ENCODE measurements around the gene GUCY1A2.
"Not testable (repeated sequence)": the region's sequence is repeated elsewhere in the genome, so short reads cannot be mapped to it uniquely, and the experiment has no call there.

Gene GUCY1A2

DNA sequence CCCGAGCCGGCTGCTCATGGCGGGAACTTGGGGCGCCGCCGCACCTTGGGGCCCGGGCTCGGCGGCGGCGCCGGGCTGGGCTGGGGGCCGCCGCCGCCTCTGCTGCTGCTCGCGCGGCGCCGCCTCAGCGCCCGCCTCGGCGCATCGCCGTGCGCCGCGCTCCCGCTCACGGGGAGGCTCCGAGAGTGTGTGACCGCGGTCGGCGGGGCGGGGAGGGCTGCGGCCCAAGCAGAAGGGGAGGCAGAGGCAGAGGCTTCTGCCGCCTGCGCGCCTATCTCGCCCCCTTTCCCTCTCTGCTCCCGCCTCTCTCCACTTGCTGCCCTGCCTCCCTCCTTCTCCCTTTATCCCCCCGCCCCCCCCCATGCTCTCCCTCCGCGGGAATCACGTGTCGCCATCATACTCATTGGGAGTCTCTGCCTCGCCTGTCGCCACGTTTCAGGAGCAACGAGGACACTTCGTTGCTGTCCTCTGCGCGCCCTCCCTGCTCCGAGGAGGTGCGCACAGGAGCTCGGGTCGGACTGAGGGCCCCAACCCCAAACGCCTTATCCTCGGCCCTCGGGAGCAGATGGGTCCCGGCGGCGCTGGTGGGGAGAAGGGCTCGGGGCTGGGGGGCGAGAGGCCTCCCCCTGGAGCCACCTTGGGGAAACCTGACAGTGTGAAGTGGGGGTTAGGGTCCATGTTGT is at the start of gene GUCY1A2:
Gene GUCY1A2 (minus strand): TSS at position 258 of the 683 bp plus-strand sequence. CDS start 421 bp downstream, outside the sequence.
- peak; percentile 45 for DNase-seq

- DNase-seq: no peak
Observed at GRCh38 chr11:107054391-107054790, 36.1 kb upstream of the GUCY1A2 start.

DNA sequence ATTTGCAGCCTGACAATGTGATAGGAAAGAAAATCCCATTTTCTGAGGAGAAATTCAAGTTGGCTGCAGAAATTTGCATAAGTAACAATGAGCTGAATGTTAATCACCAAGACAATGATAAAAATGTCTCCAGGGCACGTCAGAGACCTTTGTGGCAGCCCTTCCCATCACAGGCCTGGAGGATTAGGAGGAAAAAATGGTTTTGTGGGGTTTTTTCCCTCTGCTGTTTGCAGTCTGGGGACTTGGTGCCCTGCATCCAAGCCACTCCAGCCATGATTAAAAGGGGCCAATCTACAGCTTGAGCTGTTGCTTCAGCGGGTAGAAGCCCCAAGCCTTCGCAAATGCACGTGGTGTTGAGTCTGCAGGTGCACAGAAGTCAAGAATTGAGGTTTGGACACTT is 33.1 kb upstream of the GUCY1A2 start:
- not testable (repeated sequence) for DNase-seq

GRCh38 chr11:107050899-107051298 is 32.6 kb upstream of the GUCY1A2 start:
- DNase-seq: not testable (repeated sequence)

DNA sequence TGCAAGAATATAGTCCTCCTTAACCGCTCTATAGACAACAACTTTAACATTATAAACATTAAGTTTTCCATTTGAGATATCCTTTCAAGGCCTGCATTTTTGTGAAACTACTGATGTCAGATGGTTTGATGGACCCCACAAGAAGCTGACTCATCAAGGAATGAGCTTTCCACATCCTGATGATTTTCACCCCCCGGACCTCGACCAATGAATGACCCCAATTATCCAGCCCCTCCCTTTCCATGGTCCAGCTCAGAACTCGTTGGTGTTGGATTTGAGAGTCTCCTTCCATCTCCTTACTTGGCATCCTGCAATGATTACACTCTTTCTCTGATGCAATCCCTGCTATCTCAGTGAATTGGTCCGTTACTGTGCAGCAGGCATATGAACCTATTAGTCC is 31.8 kb upstream of the GUCY1A2 start:
- DNase-seq: no peak

DNA sequence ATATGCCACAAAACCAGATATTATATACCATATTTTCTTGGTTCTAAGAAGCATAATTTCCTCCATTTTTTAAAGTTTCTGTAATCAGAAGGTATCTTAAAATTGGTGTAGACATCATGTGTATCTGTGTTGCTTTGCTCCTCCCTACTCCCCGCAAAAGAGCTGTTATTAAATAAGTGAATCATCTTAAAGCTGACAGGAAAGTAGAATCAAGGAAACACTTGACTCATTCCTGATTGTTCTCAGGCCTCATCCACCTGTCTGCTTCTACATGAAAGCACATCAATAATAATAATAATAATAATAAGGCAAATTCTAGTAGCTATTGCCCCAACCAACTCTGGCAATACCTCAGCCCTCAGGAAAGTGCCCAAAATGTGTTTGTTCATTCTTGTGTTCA is 26.2 kb upstream of the GUCY1A2 start:
- no peak for DNase-seq

DNA sequence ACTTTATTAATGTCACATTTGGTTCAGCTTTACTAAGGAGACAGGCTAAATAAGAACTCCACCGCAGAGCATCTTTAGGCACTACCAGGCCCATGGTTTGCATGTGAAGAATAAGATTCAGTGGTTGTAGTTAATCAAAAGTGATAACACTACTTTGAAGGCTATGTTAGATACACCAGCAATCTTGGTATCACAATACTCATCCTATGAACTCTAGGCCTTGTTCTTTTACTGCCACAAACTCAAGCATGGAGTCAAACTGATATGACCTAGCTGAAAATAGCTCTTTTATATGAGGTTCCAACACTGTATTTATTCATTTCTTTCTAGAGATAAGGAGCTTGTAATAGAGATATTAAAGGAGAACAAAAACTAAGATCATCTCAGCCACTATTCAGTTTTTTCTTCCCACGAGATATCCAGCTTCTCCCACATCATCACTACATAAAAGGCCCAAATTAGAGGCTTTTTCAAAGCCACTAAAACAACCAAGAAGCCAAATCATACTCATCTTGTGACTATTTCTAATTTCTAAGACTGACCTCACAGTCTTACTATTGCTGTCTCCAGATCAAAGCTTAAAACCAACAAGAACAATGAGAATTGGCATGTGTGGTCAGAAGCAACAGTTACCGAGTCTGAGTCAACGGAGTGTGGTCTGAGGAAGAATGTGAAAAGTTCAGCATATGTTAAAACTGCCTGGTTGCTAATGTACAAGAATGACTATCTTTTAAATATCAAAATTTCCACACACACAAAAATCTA is 25.1 kb upstream of the GUCY1A2 start:
- no peak for DNase-seq

DNA sequence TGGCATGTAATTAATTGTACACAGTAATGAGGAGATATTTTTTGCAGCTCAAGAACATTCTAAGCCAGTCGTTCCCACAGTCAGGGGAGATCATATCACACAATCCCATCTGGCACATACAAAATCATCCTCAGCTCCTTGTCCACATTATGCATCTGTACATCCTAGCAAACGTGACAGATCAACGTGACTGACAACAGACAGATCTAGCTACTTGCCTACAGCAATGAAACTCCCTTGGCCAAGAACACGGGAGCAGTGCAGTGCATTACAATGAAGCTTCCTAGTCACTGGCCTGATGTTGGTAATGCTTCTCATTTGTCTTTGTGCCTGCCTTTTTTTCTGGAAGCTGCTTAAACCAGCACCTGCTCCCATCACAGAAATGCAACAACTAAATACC is 24.5 kb upstream of the GUCY1A2 start:
- DNase-seq: peak; percentile 83

- DNase-seq: no peak
Observed at GRCh38 chr11:107041088-107041444, 22.8 kb upstream of the GUCY1A2 start.

- DNase-seq: peak; percentile 7
Observed at GRCh38 chr11:107040433-107041087, 22.3 kb upstream of the GUCY1A2 start.

GRCh38 chr11:107025673-107026072 is 7.4 kb upstream of the GUCY1A2 start:
- no peak for DNase-seq

DNA sequence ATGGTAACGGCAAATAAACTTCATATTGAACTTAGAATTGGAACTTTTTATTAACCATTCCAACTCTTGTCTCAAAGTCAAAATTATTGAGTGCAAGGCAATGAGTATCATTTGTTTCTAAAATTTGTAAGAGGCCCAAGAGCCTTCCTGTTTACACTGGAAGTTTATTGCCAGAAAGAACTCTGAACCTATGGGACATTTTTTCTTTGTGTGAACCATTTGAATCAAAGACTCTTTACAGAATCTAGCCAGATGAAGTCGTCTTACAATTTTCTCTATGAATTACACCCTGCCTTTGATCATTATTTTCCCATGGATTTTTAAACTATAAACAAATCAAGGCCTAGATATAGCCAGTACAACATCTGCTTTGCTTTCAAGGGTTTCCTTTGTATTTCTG is 2.3 kb upstream of the GUCY1A2 start:
- DNase-seq: no peak

DNA sequence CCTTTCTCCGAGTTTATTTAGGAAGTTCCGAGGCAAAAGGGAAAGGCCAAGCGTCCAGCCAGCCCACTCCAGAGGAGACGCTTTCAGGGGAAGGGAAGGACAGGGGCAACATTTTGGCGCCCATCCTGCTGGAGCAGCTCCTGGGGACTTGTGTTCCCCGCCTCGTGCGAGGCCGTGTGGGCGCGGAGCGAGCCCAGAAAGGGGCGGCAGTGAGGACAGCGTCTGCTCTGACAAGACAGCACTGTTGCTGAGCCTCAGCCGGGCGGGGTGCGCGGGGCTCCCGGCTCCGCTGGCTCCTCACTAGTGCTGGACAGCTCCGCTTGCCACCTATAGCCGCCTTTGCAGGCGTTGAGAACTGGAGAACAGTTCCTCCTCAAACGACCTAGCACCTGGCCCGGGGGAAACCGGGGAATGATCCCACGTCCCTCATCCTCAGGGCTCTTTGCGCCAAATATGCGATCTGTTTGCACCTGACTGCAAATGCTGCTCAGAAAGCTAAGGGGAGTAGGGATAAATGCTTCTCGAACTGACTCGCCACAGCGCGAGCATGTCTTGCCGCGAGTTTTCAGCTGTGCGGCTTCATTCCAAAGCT is 722 bp upstream of the GUCY1A2 start:
- peak; percentile 6 for DNase-seq

DNA sequence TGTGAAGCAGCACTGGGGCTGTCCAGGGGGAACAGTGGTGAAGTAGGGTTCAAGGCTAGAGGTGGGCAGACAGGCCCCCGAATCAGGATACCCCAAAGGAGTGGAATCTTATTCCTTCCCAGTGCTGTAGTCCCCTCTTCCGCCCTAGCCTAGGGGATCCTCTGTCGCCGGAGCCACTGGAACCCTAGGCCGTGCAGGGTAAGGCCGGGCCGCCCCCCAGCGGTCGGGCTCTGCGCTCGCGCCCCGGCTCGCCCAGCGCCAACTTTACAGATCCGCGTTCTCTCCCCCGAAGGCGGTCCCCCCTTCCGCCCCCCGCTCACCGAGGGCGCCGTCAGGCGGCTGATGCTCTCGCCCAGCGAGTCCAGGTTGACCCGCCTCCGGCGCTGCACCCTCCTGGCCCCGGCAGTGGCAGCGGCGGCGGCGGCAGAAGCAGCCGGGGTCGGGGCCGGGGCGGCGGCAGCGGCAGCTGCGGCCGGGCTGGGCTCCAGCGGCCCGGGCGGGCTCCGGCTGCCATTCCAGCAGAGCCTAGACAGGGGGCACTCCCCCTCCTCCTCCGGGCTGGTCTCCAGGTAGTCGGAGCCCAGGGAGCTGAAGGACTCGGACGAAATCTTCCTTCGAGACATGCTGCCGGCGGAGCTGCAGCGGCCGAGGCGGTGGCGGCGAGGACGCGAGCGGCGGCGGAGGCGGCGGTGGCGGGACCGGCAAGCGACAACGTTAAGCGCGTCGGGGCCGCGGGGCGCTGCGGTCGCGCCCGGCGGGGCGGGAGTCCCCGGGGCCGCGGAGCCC is 650 bp downstream of the GUCY1A2 start:
- DNase-seq: peak; percentile 50

GRCh38 chr11:107017104-107017432 is 1.2 kb downstream of the GUCY1A2 start:
- DNase-seq: no peak

DNA sequence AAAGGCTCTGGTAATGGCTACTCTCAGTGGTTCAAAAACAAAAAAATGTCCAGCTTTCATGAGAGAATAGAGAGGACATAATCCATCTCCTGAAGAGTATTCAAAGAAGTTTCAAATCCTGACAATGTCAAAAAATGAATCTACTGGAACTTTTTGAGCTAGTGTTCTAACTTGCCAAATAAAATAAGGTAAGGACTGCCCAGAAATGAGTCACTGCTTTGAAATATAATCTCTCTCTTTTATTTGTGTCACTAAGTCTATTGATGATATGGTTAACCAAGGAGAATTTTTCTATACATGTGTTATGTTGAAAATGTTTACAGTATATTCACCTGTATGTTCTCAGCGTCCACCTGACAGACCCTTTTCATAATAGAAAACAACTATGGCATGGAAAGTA is 3.4 kb downstream of the GUCY1A2 start:
- DNase-seq: no peak

DNA sequence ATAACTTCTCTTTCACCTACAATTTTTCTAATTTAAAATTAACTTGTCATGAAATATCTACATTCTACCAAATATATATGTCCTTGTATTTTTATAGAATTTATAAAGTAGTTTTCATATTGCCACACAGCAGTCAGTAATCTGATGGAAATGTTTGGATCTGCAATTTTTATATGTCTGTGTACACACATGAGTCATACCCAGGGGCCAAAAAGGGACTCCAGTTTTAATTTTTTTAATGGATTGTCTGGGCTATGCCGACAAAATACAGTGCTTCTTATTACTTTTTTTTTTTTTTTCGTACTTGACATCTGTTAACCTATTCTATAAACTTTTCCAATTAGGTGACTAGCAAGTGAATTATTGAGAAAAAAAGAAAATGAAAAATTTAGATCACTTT is 6.3 kb downstream of the GUCY1A2 start:
- DNase-seq: peak; percentile 5

DNA sequence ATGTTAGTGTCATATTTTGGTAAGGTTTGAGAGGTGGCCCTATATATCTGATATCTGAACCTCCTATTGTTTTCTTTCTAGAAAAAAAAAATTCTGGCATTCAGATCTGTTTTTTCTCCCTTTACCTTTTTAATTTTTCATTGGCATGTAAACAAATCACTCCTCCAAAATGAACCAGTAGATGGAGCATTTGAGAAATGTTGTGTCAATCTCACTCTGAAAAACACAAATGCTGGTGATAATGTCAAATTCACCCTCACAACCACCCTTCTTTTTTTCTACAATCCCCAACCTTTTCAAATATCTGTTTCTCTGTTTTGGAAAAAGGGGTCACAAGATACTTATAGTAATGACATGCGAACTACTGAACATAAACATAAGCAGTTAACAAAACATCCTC is 9.1 kb downstream of the GUCY1A2 start:
- no peak for DNase-seq

DNA sequence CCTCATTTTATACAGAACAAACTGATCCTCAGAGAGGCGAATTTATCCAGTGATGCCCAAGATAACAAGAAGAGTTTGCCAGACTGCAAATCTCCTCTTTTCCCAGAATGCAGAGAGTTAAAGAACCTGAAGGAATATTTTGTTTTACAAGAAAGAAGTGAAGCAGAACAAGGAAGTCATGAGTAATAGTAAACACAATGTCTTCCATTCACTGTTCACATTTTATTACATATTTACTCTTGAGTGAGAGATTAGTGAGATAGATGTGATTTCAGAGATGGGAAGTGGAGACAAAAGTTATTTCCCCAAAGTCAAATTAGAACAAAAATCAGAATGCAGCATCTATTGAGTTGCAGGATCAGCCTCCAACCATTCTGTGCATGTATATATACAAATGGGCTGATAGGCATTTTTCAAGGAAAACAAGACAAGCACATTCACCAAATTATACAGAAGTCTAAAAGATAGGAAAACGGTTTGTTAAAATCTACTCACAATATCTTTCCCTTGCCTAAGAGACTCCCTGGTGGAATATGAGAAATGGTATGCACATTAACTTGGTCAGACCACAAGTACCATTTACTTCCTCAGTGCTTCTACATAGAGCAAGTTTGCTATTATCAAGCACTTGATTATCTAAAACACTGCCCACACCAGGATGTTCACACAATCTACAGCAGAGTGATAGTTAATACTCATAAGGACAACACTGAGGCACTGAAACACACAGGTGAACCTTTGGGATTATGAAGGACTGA is 12.0 kb downstream of the GUCY1A2 start:
- DNase-seq: no peak

DNA sequence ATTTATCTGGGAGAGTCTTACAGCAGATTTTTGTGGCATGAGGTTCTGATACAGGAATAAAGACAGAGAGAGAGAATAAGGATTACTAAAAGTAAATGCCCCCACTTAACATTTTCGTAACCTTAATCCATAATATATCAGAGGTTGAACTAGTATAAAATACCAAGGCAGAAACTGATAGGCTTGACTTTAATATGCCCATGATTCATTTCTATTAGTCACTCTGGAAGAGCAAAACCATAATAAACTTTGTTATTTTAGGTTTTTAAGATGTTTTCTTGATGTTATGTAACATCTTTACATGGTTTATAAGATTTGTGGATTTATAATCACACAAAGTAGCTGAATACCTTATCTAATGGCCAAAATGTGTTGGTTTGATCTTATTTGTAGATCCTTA is 19.1 kb downstream of the GUCY1A2 start:
- DNase-seq: no peak

GRCh38 chr11:106998916-106999188 is 19.4 kb downstream of the GUCY1A2 start:
- DNase-seq: no peak

GRCh38 chr11:106998116-106998915 is 20.0 kb downstream of the GUCY1A2 start:
- DNase-seq: peak; percentile 41
